ENCODE data around the gene MRM2.

- TF ChIP-seq EP300 (IDR thresholded peaks at IDR 0.05): no peak
- TF ChIP-seq POLR2A (IDR thresholded peaks at IDR 0.05): no peak
- TF ChIP-seq CTCF (IDR thresholded peaks at IDR 0.05): no peak
Measured at GRCh38 chr7:2279896-2280295, 37.9 kb upstream of the MRM2 start.

Data from upper lobe of left lung (tissue), 4 donors.